BLaER1 (cell line): ENCODE results near the gene ZBTB21.
"Not testable (repeated sequence)": the region's sequence is repeated elsewhere in the genome, so short reads cannot be mapped to it uniquely, and the experiment has no call there.

ENCODE experiments used
- H3K27ac ChIP-seq: shearing (Covaris generic); formaldehyde crosslinking; 2 replicates; pipeline ENCODE4 v1.8.1; 2022
- H3K27me3 ChIP-seq: shearing (Covaris generic); formaldehyde crosslinking; 2 replicates; pipeline ENCODE4 v1.8.1; 2022
- H3K36me3 ChIP-seq: shearing (Covaris generic); formaldehyde crosslinking; 2 replicates; pipeline ENCODE4 v1.8.1; 2022
- H3K4me1 ChIP-seq: shearing (Covaris generic); formaldehyde crosslinking; 2 replicates; pipeline ENCODE4 v1.8.1; 2022
- H3K4me2 ChIP-seq: shearing (Covaris generic); formaldehyde crosslinking; 2 replicates; pipeline ENCODE4 v1.8.1; 2022
- H3K4me3 ChIP-seq: shearing (Covaris generic); formaldehyde crosslinking; 2 replicates; pipeline ENCODE4 v1.8.1; 2022
- H3K9ac ChIP-seq: shearing (Covaris generic); formaldehyde crosslinking; 2 replicates; pipeline ENCODE4 v1.8.1; 2022
- H3K9me3 ChIP-seq: shearing (Covaris generic); formaldehyde crosslinking; 2 replicates; pipeline ENCODE4 v1.8.1; 2022
- H4K20me1 ChIP-seq: shearing (Covaris generic); formaldehyde crosslinking; 2 replicates; pipeline ENCODE4 v1.8.1; 2022
- Cebpa-rat ChIP-seq: shearing (Covaris generic); IDR thresholded peaks from 2 replicates; pipeline ENCODE4 v1.8.1; 2022

ZBTB21 gene

DNA sequence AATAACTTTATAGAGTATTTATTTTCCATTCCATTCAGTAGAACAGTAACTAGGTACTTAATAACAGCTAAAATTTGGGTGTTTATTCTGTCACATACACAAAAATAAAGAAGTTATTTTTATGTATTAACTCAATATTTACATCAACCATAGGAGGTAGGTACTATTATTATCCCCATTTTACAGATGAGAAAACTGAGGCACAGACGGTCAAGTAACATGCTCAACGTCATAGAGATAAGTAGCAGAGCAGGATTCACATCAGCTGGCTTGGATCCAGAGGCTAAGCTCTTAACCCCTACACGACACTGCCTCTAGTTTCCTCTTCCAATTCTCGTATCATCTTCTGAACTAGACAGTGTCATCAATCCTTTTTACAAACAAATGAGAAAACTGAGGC, 9.3 kb downstream of the ZBTB21 start:
- Histone ChIP-seq H3K9ac (no peak overlapping the region), H3K4me3 (no peak overlapping the region), H3K36me3 (peaks cover 36% of the 10 kb centered on the region), H3K4me1 (peaks cover 16% of the 10 kb centered on the region), H3K27ac (no peak overlapping the region), H3K27me3 (no peaks in the 10 kb centered on the region), H4K20me1 (no peaks in the 10 kb centered on the region; the same call in 1 of the 2 replicates), H3K9me3 (peaks cover 16% of the 10 kb centered on the region), H3K4me2 (no peak overlapping the region)
- no peak for TF ChIP-seq Cebpa-rat

DNA sequence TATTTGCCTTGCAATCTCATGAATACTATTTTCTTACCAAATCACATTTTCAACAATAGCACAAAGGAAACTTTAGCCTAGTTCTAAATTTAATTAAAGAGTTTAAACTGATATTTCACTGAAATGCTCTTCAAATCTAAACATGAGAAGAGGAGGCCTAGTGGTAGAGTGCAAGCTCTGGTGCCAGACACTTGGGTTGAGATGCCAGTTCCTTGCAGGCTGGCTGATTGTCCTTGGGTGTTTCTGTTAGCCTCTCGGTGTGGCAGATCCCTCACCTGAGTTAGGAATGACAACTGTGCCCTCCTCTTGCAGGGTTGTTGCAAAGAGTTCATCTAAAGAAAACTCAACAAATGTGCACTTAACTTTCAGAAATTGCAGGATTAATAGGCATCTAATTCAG, 12.5 kb downstream of the ZBTB21 start:
- Histone ChIP-seq H3K27me3 (no peaks in the 10 kb centered on the region), H3K36me3 (peaks cover 69% of the 10 kb centered on the region), H3K9ac (no peak overlapping the region), H3K4me3 (no peak overlapping the region), H3K27ac (no peak overlapping the region), H3K9me3 (peaks cover 31% of the 10 kb centered on the region), H3K4me1 (peaks cover 5% of the 10 kb centered on the region), H3K4me2 (no peak overlapping the region), H4K20me1 (no peaks in the 10 kb centered on the region)
- no peak for TF ChIP-seq Cebpa-rat

DNA sequence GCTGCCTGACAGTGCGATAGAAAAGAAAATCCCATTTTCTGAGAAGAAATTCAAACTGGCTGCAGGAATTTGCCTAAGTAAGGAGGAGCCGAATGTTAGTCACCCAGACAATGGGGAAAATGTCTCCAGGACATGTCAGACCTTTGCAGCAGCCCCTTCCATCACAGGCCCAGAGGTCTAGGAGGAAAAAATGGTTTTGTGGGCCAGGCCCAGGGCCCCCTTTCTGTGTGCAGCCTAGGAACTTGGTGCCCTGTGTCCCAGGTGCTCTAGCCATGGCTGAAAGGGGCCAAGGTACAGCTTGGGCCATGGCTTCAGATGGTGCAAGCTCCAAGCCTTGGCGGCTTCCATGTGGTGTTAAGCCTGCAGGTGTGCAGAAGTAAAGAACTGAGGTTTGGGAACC, 14.6 kb downstream of the ZBTB21 start:
- Histone ChIP-seq H3K4me3 (no peak overlapping the region), H3K9ac (no peak overlapping the region), H3K4me1 (no peaks in the 10 kb centered on the region), H3K27ac (no peak overlapping the region), H3K9me3 (peaks cover 31% of the 10 kb centered on the region), H3K36me3 (peaks cover 77% of the 10 kb centered on the region), H3K27me3 (no peaks in the 10 kb centered on the region), H4K20me1 (no peaks in the 10 kb centered on the region), H3K4me2 (no peak overlapping the region)
- no peak for TF ChIP-seq Cebpa-rat

DNA sequence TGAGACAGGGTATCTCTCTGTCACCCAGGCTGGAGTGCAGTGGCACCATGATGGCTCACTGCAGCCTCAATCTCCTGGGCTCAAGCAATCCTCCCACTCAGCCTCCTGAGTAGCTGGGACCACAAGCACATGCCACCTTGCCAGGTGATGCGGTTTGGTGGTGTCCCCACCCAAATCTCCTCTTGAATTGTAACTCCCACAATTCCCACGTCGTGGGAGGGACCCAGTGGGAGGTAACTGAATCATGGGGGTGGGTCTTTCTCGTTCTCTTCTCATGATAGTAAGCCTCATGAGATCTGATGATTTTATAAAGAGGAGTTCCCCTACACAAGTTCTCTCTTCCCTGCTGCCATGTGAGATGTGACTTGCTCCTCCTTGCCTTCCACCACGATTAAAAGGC, 15.5 kb downstream of the ZBTB21 start:
- H3K4me2 ChIP-seq, H3K4me1 ChIP-seq, H3K9ac ChIP-seq, H3K4me3 ChIP-seq, H3K27ac ChIP-seq, H4K20me1 ChIP-seq, H3K27me3 ChIP-seq: not testable (repeated sequence)
- Histone ChIP-seq H3K36me3 (peaks cover 77% of the 10 kb centered on the region), H3K9me3 (peaks cover 31% of the 10 kb centered on the region)

DNA sequence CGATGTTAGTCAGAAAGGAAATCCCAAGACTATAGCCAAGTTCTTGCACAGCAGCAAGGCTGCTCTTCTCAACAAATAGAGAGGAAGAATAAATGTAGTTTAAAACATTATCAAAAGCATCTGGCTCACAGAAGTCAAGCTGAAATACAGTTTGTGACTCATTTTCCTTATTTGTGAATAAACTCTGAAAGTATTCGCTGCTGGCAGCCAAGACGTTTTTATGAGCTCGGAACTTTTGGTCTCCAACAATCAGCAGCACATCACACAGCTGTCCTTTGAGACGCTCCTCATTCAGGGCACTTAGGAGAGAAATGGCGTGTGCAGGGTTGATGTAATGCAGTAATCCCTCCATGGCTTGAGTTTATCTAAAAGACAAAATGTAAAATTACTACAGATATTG, 16.4 kb downstream of the ZBTB21 start:
- Histone ChIP-seq H3K36me3 (peaks cover 77% of the 10 kb centered on the region), H3K4me2 (no peak overlapping the region), H3K9ac (no peak overlapping the region)

DNA sequence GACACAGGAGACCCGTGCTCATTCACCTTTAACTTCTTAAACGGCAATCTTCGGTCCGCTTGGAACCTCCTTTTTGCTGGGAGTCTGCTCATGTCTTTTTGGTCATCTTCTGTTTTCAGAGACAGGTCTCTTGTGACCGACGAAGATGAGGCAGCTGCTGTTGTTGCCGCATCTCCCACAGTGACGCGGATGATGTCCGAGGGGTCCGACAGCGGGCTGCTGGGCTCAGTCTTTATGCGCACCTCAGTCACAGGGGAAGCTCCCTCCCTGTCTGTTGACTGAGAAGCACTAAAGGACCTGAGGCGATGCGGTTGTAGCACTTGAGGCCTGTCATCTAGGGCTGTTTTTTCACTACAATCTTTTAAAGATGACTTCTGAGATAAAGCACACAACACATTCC, 17.6 kb downstream of the ZBTB21 start:
- TF ChIP-seq Cebpa-rat, result no peak
- no peak overlapping the region for H3K27ac ChIP-seq
- H3K4me1 ChIP-seq, result no peaks in the 10 kb centered on the region
- H3K9me3 ChIP-seq, result peaks cover 31% of the 10 kb centered on the region
- peaks cover 67% of the 10 kb centered on the region for H3K36me3 ChIP-seq
- no peaks in the 10 kb centered on the region for H4K20me1 ChIP-seq
- H3K27me3 ChIP-seq, result no peaks in the 10 kb centered on the region
- H3K4me3 ChIP-seq, result no peak overlapping the region
- no peak overlapping the region for H3K4me2 ChIP-seq
- no peak overlapping the region for H3K9ac ChIP-seq

More for the DNA sequence above, 16.4 kb downstream of the ZBTB21 start:
- H3K4me3 ChIP-seq, result no peak overlapping the region
- peaks cover 31% of the 10 kb centered on the region for H3K9me3 ChIP-seq
- TF ChIP-seq Cebpa-rat, result no peak
- H3K27ac ChIP-seq, result no peak overlapping the region
- no peaks in the 10 kb centered on the region for H3K4me1 ChIP-seq
- no peaks in the 10 kb centered on the region for H3K27me3 ChIP-seq
- H4K20me1 ChIP-seq, result no peaks in the 10 kb centered on the region

DNA sequence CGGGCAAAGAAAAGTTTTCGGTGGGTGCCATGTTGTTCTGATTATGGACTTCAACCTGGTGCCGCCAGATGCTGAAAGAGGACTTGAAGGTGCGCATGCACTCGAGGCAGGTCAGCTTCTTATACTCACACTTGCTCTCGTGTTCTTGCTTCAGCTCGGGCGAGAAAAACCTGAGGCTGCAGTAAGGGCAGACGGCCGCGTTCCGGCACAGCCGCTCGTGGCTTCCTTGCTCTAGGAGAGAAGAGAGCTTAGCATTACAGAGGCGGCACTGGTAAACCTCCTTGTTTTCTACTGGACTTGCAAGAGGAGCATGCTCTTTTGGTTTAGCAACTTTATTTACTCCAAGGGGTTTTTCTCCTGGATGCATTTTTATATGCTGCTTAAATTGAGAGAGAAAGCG, 18.5 kb downstream of the ZBTB21 start:
- H3K27me3 ChIP-seq, result no peaks in the 10 kb centered on the region
- H3K4me2 ChIP-seq, result no peak overlapping the region
- H3K9ac ChIP-seq, result no peak overlapping the region
- peaks cover 23% of the 10 kb centered on the region for H3K9me3 ChIP-seq
- H3K4me3 ChIP-seq, result no peak overlapping the region
- H3K36me3 ChIP-seq, result peaks cover 60% of the 10 kb centered on the region
- no peak for TF ChIP-seq Cebpa-rat
- no peak overlapping the region for H3K27ac ChIP-seq
- H4K20me1 ChIP-seq, result no peaks in the 10 kb centered on the region
- H3K4me1 ChIP-seq, result no peaks in the 10 kb centered on the region

DNA sequence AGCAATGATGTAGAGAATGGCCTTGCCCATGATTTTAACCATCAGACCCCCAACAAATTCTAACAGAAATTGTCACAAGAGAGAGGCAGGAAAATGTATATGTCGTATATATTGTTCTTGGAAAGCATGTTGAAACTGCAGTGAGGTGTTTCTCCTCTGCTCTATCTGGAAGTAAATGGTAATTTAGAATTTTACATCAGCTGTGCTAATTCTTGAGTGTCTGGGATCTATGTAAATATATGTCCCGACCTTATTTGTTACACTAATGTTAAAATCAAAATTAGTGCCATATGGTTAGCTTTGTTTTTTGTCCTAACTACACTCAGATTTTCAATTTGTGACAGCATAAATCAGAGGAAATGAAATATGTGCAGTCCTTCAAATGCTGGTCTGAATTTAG, 20.5 kb downstream of the ZBTB21 start:
- Histone ChIP-seq H3K4me3 (no peak overlapping the region), H3K4me1 (no peaks in the 10 kb centered on the region), H3K36me3 (peaks cover 41% of the 10 kb centered on the region), H3K4me2 (no peak overlapping the region), H3K27me3 (no peaks in the 10 kb centered on the region), H3K9ac (no peak overlapping the region), H4K20me1 (no peaks in the 10 kb centered on the region), H3K9me3 (peaks cover 3% of the 10 kb centered on the region), H3K27ac (no peak overlapping the region)
- no peak for TF ChIP-seq Cebpa-rat

DNA sequence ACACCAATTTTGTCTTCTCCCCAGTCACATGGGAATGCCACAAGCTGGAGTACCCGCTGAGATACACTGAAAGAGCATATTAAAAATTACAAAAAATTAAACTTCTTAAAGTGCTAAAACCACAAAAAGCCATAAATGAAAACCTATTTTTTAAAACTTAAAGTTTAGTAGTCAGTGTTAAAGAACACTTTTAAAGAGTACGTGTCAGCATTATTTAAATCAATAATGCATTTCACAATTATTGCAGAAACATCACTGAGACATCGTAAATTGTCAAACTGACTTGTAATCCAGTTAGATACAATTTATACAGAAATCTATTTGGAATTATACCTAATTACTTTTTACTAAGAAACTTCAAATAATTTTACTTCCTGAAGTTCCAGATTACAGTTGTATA, 22.9 kb downstream of the ZBTB21 start:
- peaks cover 14% of the 10 kb centered on the region for H3K9me3 ChIP-seq
- no peak overlapping the region for H3K27ac ChIP-seq
- peaks cover 17% of the 10 kb centered on the region for H3K36me3 ChIP-seq
- no peak for TF ChIP-seq Cebpa-rat
- no peak overlapping the region for H3K4me3 ChIP-seq
- no peaks in the 10 kb centered on the region for H3K27me3 ChIP-seq
- no peaks in the 10 kb centered on the region for H4K20me1 ChIP-seq
- H3K4me2 ChIP-seq, result no peak overlapping the region
- H3K9ac ChIP-seq, result no peak overlapping the region
- H3K4me1 ChIP-seq, result no peaks in the 10 kb centered on the region

DNA sequence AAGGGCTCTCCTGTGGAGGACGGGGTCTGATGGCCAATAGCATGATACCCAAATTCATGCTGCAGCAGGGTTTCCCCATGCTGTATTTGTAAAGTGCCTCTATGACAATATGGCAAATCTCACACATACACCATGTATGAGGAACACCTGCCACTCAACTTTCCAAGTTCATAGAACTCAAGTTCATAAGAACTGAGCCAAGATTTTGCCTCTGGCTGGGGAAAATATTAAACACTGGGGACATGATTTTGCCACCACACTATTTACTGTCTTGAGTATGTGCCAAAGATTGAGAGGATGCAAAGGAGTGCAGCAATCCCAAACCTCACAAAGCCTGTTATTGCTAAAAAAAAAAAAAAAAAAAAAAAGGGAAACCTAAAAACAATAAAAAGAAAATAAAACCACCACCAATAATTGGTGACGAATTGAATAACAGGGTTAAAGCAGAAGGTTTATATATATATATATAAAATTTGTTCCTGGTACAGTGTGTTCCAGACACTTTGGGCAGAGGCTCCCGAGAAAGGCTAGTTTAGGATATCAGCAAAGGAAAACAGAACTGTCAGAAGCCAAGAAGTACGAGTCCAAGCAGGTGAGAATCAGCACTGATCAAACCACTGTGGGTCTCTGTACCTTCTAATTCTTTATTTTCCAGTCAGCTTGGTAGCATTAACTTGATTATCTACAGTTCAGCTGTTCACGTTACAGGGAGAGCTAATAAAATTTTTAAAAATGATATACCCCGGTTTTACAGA, 24.3 kb downstream of the ZBTB21 start:
- Histone ChIP-seq H3K36me3 (peaks cover 2% of the 10 kb centered on the region), H3K4me3 (no peak overlapping the region), H4K20me1 (no peaks in the 10 kb centered on the region), H3K4me1 (no peaks in the 10 kb centered on the region), H3K27me3 (no peaks in the 10 kb centered on the region), H3K27ac (no peak overlapping the region), H3K9ac (no peak overlapping the region), H3K4me2 (no peak overlapping the region), H3K9me3 (peaks cover 14% of the 10 kb centered on the region)
- TF ChIP-seq Cebpa-rat, result no peak

DNA sequence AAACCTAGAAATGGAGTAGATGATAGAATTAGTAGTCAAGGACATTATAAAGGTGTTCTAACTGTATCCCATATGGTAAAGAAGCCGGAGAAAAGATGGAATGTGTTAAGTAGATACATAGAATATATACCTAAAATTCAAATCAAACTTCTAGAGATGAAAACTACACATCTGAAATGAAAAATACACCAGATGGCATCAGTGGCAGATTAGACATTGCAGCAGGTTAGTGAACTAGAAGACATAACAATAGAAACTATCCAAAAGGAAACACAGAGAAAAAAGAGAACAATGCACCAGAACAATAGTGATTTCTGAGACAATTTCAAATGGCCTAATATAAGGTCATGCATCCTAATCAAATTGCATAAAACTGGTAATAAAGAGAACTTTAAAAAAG, 26.9 kb downstream of the ZBTB21 start:
- no peak overlapping the region for H3K4me3 ChIP-seq
- no peak overlapping the region for H3K27ac ChIP-seq
- H4K20me1 ChIP-seq, result no peaks in the 10 kb centered on the region
- TF ChIP-seq Cebpa-rat, result no peak
- H3K27me3 ChIP-seq, result no peaks in the 10 kb centered on the region
- H3K4me1 ChIP-seq, result no peaks in the 10 kb centered on the region
- no peak overlapping the region for H3K4me2 ChIP-seq
- H3K36me3 ChIP-seq, result no peaks in the 10 kb centered on the region
- H3K9me3 ChIP-seq, result peaks cover 32% of the 10 kb centered on the region
- no peak overlapping the region for H3K9ac ChIP-seq
